CD8-positive, alpha-beta memory T cell (primary cell): ENCODE results near the gene SSTR5. TPM values are rescaled to one million over a fixed set of nuclear protein-coding genes. Genes with fewer than 3 reads are reported as not detected.
A peak's percentile ranks its signal among the peaks of the same experiment; 100 is the strongest.

Experiments
- CTCF ChIA-PET: fragments of 350-600 bp; sonication (Branson Sonifier 250); formaldehyde crosslinking; loops from one replicate; lab custom pipeline; 2021; ENCODE audit warnings: antibody characterized with exemption; lab: Charles Lee
- POLR2A ChIA-PET: fragments of 350-600 bp; sonication (Branson Sonifier 250); formaldehyde crosslinking; loops from one replicate; lab custom pipeline; 2021; ENCODE audit warnings: antibody characterized with exemption; lab: Charles Lee
- DNase-seq, 5 donors: peaks; one replicate each; pipeline versions ENCODE4 v3.0.0 to v3.0.0-alpha.2; 2020 to 2022; ENCODE audit warnings: mixed read lengths in 1 of 5
- H3K27ac ChIP-seq: one replicate; pipeline ENCODE4 v1.7.0; 2013; ENCODE audit warnings: low read depth, mild to moderate bottlenecking, low read length, moderate library complexity
- H3K27me3 ChIP-seq: 2 replicates; pipeline ENCODE4 v1.7.0; 2013; ENCODE audit warnings: low read length, mild to moderate bottlenecking; ENCODE audit not compliant: insufficient read depth, poor library complexity, severe bottlenecking
- H3K36me3 ChIP-seq: 2 replicates; pipeline ENCODE4 v1.7.0; 2013; ENCODE audit warnings: mild to moderate bottlenecking, low read length, moderate library complexity; ENCODE audit not compliant: insufficient read depth
- H3K4me1 ChIP-seq: 2 replicates; pipeline ENCODE4 v1.7.0; 2013; ENCODE audit warnings: mild to moderate bottlenecking, low read length, moderate library complexity; ENCODE audit not compliant: insufficient read depth
- H3K4me3 ChIP-seq: 2 replicates; pipeline ENCODE4 v1.7.0; 2013; ENCODE audit warnings: mild to moderate bottlenecking, low read length
- H3K9me3 ChIP-seq: 2 replicates; pipeline ENCODE4 v1.7.0; 2013; ENCODE audit warnings: mild to moderate bottlenecking, low read length
- H3K27ac Mint-ChIP-seq, 8 donors: one replicate each; pipeline ENCODE4 v1.8.0; 2020 to 2021; ENCODE audit warnings: mixed read lengths in 8 of 8, mild to moderate bottlenecking in 6 of 8, inconsistent platforms in 3 of 8, moderate library complexity in 3 of 8
- H3K27me3 Mint-ChIP-seq, 2 donors: one replicate each; pipeline ENCODE4 v1.8.0; 2020 to 2021; ENCODE audit warnings: mixed read lengths in 2 of 2, mild to moderate bottlenecking in 1 of 2, moderate library complexity in 1 of 2
- H3K36me3 Mint-ChIP-seq, 3 donors: one replicate each; pipeline ENCODE4 v1.8.0; 2020 to 2021; ENCODE audit warnings: mixed read lengths in 3 of 3, inconsistent platforms in 1 of 3, mild to moderate bottlenecking in 1 of 3
- H3K4me1 Mint-ChIP-seq, 3 donors: one replicate each; pipeline ENCODE4 v1.8.0; 2020 to 2021; ENCODE audit warnings: mixed read lengths in 3 of 3, inconsistent platforms in 1 of 3, mild to moderate bottlenecking in 1 of 3
- H3K4me3 Mint-ChIP-seq, 7 donors: one replicate each; pipeline ENCODE4 v1.8.0; 2020 to 2021; ENCODE audit warnings: mixed read lengths in 7 of 7, mild to moderate bottlenecking in 6 of 7, moderate library complexity in 4 of 7, inconsistent platforms in 2 of 7
- H3K9me3 Mint-ChIP-seq, 5 donors: one replicate each; pipeline ENCODE4 v1.8.0; 2020 to 2022; ENCODE audit warnings: mixed read lengths in 5 of 5, mild to moderate bottlenecking in 3 of 5, moderate library complexity in 2 of 5, inconsistent platforms in 1 of 5
- polyA plus RNA-seq: library from polyadenylated mRNA; unstranded; fragments of 300-500 nt; fragmentation: Illumina TruSeq; gene quantifications from one replicate; pipeline ENCODE4 v1.2.3, GENCODE V29; 2021
- total RNA-seq, 2 experiments: library from RNA; stranded (reverse); gene quantifications; one replicate each; pipeline ENCODE4 v1.2.3, GENCODE V29; 2021

SSTR5 gene
- total and polyA plus RNA-seq, 3 experiments from 2014 or later = not detected

DNA sequence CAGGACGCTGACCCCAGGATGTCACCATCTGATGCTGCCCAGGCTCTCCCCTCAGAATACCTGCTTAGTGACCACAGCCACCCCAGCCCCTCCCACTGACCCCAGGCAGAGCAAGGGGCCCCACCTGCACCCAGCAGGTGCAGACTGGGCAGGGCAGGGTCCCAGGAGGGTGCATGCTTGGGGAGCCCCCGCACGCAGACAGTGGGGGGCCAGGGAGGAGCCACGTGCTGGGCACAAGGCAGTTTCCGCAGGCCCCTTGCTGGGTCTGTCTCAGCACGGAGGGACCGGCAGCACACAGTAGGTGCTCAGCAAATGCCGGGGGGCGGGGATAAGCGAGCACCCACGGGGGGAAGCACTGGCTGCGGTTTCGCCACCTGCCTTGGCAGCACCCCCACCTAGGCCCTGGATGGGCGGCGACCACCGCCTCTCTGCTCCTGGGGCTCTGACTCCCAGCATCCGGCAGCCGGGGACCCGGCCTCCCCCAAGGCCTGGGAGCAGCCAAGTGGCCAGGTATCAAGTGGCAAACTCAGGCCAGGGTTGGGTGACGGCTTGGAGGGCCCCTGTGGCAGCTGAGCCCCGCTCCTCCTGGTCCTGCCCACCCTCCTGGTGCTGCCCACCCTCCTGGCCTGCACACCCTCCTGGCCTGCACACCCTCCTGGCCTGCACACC, 18.7 kb upstream of the SSTR5 start:
- H3K36me3 ChIP-seq = no peaks in the 10 kb centered on the region
- H3K9me3 ChIP-seq = no peaks in the 10 kb centered on the region
- ChIA-PET POLR2A (no interaction called here), CTCF (no interaction called here)
- H3K27me3 Mint-ChIP-seq = peaks cover 6 to 7% of the 10 kb centered on the region in 2 donors
- H3K4me3 ChIP-seq = no peak overlapping the region
- H3K4me3 Mint-ChIP-seq = no peak overlapping the region
- no peaks in the 10 kb centered on the region for H3K9me3 Mint-ChIP-seq
- H3K27ac Mint-ChIP-seq = no peak overlapping the region
- H3K27me3 ChIP-seq = peaks cover 5% of the 10 kb centered on the region
- H3K36me3 Mint-ChIP-seq = no peaks in the 10 kb centered on the region
- no peak for DNase-seq
- H3K4me1 Mint-ChIP-seq = no peaks in the 10 kb centered on the region
- no peaks in the 10 kb centered on the region for H3K4me1 ChIP-seq
- no peak overlapping the region for H3K27ac ChIP-seq

DNA sequence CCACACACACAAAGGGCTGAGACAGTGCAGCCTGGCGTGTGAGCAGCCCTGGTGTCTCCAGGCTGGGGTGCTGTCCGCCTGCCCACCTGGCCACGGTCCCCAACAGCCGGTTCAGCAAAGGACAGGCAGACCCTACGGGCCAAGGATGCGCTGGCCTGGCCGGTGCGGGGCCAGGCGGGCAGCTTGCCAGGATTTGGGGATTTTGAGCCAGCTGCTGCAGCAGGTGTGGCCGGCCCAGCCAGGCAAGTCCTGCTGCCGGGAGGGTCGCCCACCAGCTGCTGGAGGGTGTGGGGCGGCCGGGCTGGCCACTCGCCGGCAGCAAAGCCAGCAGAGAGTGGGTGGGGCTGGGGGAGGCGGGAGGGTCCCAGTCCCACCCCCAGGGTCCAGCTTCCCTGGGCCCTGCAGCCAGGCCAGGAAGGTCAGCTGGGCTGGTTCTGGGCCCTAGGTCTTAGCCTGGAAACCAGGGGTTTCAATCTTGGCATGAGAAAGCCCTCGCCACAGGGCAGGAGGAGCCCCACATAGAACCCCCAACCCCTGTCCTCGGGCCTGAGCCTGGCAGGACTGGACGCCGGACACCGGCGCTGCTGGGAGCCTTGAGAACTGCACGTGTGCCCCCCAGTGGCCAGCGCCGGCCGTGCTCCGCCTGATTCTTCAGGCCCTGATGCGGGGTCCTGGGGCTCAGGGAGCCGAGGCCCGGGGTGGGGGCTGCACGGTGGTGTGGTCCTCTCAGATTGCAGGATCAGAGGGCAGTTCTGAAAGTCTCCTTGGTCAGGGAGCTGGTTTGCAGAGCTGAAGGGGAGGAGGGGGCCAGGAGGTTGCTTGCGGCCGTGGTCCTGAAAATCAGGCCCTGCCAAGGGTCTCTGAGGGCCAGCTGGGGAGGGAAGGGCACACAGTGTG, 17.6 kb upstream of the SSTR5 start:
- H3K4me3 ChIP-seq = no peak overlapping the region
- peaks cover 5% of the 10 kb centered on the region for H3K27me3 ChIP-seq
- no peaks in the 10 kb centered on the region for H3K4me1 ChIP-seq
- Mint-ChIP-seq H3K4me1 (no peaks in the 10 kb centered on the region), H3K27me3 (peaks cover 6 to 12% of the 10 kb centered on the region in 2 donors), H3K36me3 (peaks cover 0 to 6% (median 0%) of the 10 kb centered on the region in 3 donors), H3K9me3 (peaks cover 0 to 5% (median 4%) of the 10 kb centered on the region in 5 donors), H3K4me3 (no peak overlapping the region), H3K27ac (no peak overlapping the region)
- no peak overlapping the region for H3K27ac ChIP-seq
- H3K9me3 ChIP-seq = no peaks in the 10 kb centered on the region
- ChIA-PET CTCF (interaction anchor here (1.3 to 1.7 kb wide), 2 partner anchors 54 to 124 kb away, joined by 3 read pairs; no protein-coding TSS in a partner anchor), POLR2A (no interaction called here)
- peak in 1 of 5 donors; percentile 11 for DNase-seq
- no peaks in the 10 kb centered on the region for H3K36me3 ChIP-seq

- H3K4me1 Mint-ChIP-seq = no peaks in the 10 kb centered on the region
- ChIA-PET POLR2A (no interaction called here), CTCF (interaction anchor here (1.3 to 1.7 kb wide), 2 partner anchors 54 to 124 kb away, joined by 3 read pairs; no protein-coding TSS in a partner anchor)
- H3K36me3 Mint-ChIP-seq = peaks cover 0 to 6% (median 0%) of the 10 kb centered on the region in 3 donors
- H3K4me3 Mint-ChIP-seq = no peak overlapping the region
- peaks cover 5 to 12% of the 10 kb centered on the region in 2 donors for H3K27me3 Mint-ChIP-seq
- peaks cover 5% of the 10 kb centered on the region for H3K27me3 ChIP-seq
- H3K4me3 ChIP-seq = no peak overlapping the region
- H3K4me1 ChIP-seq = no peaks in the 10 kb centered on the region
- H3K9me3 ChIP-seq = no peaks in the 10 kb centered on the region
- H3K27ac ChIP-seq = no peak overlapping the region
- DNase-seq = no peak
- no peak overlapping the region for H3K27ac Mint-ChIP-seq
- no peaks in the 10 kb centered on the region for H3K36me3 ChIP-seq
- peaks cover 0 to 5% (median 4%) of the 10 kb centered on the region in 5 donors for H3K9me3 Mint-ChIP-seq
Observed at GRCh38 chr16:1055557-1055924, 17.0 kb upstream of the SSTR5 start.

GRCh38 chr16:1056196-1056595, 16.4 kb upstream of the SSTR5 start:
- Mint-ChIP-seq H3K27me3 (peaks cover 3 to 12% of the 10 kb centered on the region in 2 donors), H3K36me3 (peaks cover 0 to 6% (median 0%) of the 10 kb centered on the region in 3 donors), H3K4me1 (no peaks in the 10 kb centered on the region), H3K27ac (no peak overlapping the region), H3K9me3 (peaks cover 0 to 5% (median 4%) of the 10 kb centered on the region in 5 donors), H3K4me3 (no peak overlapping the region)
- Histone ChIP-seq H3K9me3 (no peaks in the 10 kb centered on the region), H3K4me1 (no peaks in the 10 kb centered on the region), H3K27me3 (peaks cover 5% of the 10 kb centered on the region), H3K27ac (no peak overlapping the region), H3K36me3 (no peaks in the 10 kb centered on the region), H3K4me3 (no peak overlapping the region)
- CTCF ChIA-PET = interaction anchor here (1.2 to 2.2 kb wide), 4 partner anchors 8 to 344 kb away, joined by 3 to 9 read pairs (median 4); no protein-coding TSS in a partner anchor
- POLR2A ChIA-PET = no interaction called here
- DNase-seq = no peak

DNA sequence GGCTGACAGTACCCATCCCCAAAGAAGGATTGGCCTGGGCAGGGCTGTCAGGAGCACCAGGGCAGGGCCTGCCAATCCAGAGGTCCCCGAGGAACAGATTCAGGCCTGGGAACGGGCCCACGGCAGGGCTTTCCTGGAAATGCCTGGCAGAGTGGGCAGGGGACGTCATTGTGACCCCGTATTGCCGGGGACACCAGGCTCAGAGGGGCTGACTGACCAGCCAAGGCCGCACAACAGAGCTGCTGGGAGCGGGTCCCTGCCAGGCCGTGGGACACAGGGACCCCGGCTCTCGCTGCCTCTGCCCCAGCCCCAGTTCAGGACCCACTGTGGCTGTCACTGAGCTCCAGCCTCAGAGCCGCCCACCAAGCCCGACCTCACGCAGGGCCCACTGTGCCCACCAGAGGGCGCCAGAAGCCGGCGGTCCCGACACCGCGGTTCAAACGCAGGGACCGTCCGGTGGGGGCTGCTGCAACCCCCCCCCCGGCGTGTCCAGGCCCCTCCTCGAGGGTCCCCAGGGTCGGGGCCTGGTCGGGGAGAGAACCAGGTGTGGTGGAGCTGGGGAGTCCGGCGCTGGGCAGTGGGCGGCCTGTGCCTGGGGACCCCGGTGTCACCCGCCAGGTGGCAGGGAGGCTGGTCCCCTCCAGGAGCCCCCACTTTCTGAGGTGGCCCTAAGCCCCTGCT, 15.2 kb upstream of the SSTR5 start:
- H3K4me3 ChIP-seq = no peak overlapping the region
- DNase-seq = peak; percentile 31 to 66 (median 44)
- peaks cover 0 to 5% (median 4%) of the 10 kb centered on the region in 5 donors for H3K9me3 Mint-ChIP-seq
- H3K4me1 Mint-ChIP-seq = no peaks in the 10 kb centered on the region
- H3K9me3 ChIP-seq = no peaks in the 10 kb centered on the region
- no peaks in the 10 kb centered on the region for H3K36me3 ChIP-seq
- CTCF ChIA-PET = interaction anchor here (0.6 to 2.2 kb wide), 5 partner anchors 9 to 93 kb away, joined by 3 to 9 read pairs (median 4); no protein-coding TSS in a partner anchor
- H3K27ac ChIP-seq = no peak overlapping the region
- H3K27me3 Mint-ChIP-seq = peaks cover 3 to 12% of the 10 kb centered on the region in 2 donors
- POLR2A ChIA-PET = no interaction called here
- peaks cover 5% of the 10 kb centered on the region for H3K27me3 ChIP-seq
- peaks cover 0 to 6% (median 0%) of the 10 kb centered on the region in 3 donors for H3K36me3 Mint-ChIP-seq
- H3K4me3 Mint-ChIP-seq = no peak overlapping the region
- no peak overlapping the region for H3K27ac Mint-ChIP-seq
- no peaks in the 10 kb centered on the region for H3K4me1 ChIP-seq

DNA sequence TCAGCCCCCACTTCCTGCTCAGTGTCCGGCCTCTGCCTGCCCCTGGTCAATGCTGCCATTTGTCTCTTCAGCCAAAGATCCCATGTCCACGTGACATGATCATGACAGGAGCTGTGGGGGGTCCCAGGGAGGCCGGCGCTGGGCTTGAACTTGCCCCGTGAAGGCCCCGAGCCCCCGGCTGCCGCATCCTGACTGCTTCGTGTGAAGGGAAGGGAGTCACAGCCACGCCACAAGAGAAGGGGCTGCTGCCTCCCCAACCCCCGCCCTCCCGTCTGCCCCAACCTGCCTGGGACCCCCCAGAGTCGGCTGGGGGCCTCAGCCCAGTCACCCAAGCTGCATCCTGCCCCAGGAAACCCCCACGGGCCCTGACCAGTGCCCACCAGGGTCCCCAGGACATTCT, 14.3 kb upstream of the SSTR5 start:
- Mint-ChIP-seq H3K27me3 (peaks cover 3 to 12% of the 10 kb centered on the region in 2 donors), H3K9me3 (peaks cover 0 to 5% (median 4%) of the 10 kb centered on the region in 5 donors), H3K27ac (no peak overlapping the region), H3K36me3 (peaks cover 0 to 6% (median 0%) of the 10 kb centered on the region in 3 donors), H3K4me3 (no peak overlapping the region), H3K4me1 (no peaks in the 10 kb centered on the region)
- no peaks in the 10 kb centered on the region for H3K4me1 ChIP-seq
- POLR2A ChIA-PET = no interaction called here
- H3K9me3 ChIP-seq = no peaks in the 10 kb centered on the region
- no peak overlapping the region for H3K4me3 ChIP-seq
- CTCF ChIA-PET = interaction anchor here (1.0 to 2.2 kb wide), 3 partner anchors 10 to 57 kb away, joined by 4 to 9 read pairs (median 4); no protein-coding TSS in a partner anchor
- no peak overlapping the region for H3K27ac ChIP-seq
- H3K36me3 ChIP-seq = no peaks in the 10 kb centered on the region
- no peak for DNase-seq
- H3K27me3 ChIP-seq = peaks cover 5% of the 10 kb centered on the region

DNA sequence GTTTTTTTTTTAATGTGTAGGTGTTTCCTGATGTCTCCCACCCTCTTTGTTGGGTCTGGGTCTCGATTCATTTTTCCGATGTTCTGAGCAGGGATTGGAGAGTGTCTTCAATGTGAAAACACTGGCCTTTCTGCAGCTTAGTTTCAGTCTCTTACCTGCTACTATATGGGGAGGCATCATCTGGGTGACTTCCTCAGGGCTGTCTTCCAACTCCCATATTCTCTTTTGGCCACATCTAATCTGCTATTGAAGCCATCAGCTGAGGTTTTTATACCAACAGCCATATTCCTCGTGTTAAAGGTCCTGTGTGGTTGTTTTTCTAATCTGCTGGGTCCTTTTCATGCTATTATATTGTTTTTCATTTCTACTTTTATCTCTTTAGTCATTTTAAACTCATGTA, 13.2 kb upstream of the SSTR5 start:
- DNase-seq = no peak
- CTCF ChIA-PET = interaction anchor here (1.1 to 1.7 kb wide), 2 partner anchors 17 to 235 kb away, joined by 3 to 4 read pairs; no protein-coding TSS in a partner anchor

More for the DNA sequence above, 13.2 kb upstream of the SSTR5 start:
- no peak overlapping the region for H3K4me3 Mint-ChIP-seq
- H3K4me1 Mint-ChIP-seq = no peaks in the 10 kb centered on the region
- H3K27me3 Mint-ChIP-seq = peaks cover 8 to 17% of the 10 kb centered on the region in 2 donors
- POLR2A ChIA-PET = no interaction called here
- H3K9me3 ChIP-seq = no peaks in the 10 kb centered on the region
- no peaks in the 10 kb centered on the region for H3K4me1 ChIP-seq
- peaks cover 0 to 6% (median 0%) of the 10 kb centered on the region in 3 donors for H3K36me3 Mint-ChIP-seq
- H3K27ac ChIP-seq = no peak overlapping the region
- H3K9me3 Mint-ChIP-seq = peaks cover 0 to 5% (median 4%) of the 10 kb centered on the region in 5 donors
- no peak overlapping the region for H3K4me3 ChIP-seq
- peaks cover 5% of the 10 kb centered on the region for H3K27me3 ChIP-seq
- H3K27ac Mint-ChIP-seq = peak overlapping the region in 1 of 8 donors; percentile 87
- no peaks in the 10 kb centered on the region for H3K36me3 ChIP-seq
